ENCODE results near the gene ADCY3.

ADCY3 gene

DNA sequence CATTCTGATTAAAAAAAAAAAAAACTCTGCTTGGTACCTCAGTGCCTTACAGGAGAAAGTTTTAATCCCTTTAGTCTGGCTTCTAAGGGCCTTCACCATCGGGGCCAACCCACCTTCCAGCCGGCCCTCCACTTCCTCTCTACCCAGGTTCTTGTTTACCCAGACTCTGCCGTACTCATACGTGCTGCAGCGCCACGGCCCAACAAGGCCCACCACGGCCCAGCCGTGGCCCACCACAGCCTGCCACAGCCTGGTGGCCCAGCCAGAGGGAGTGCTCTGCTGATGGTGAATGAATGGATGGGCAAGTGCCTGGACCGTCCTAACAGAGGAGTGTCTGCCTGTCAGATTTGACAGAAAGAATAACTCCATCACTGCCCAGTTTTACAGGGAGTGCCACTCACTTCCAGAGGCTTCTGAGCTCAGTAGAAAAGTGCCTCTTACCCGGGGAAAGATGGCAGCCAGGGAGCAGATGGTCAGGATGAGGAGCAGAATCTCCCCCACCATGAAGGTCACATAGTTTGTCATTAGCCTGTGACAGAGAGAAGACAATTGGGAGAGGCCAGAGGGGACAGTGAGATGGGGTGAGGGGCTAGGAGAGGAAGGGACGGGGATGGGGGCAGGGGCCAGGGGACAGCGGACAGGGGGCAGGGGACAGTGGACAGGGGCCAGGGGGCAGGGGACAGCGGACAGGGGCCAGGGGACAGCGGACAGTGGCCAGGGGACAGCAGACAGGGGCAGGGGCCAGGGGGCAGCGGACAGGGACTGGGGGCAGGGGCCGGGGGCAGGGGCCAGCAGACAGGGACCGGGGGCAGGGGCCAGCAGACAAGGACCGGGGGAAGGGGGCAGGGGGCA lies 88.6 kb downstream of the ADCY3 start:
- no peak for DNase-seq (ENCODE audit: low read depth in 2 of 2)

DNA sequence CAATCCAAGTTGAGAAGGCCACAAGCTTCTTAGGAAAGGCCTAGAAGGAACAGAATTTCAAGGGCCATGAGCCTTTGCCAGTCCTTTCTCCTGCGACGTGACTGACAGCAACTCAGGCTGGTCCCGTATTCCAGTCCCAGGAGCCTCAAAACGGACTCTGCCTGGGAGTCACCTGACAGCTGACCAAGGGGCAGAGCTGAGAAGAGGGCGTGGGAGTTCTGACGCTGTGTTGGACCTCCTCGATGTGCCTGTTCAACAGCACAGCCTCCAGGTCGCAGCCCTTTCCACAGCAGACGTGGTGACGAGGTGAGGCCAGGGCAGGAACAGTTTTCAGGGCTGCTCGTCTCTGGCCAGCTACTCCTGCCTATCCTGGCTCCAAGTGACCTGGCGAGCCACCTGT lies 89.3 kb downstream of the ADCY3 start:
- DNase-seq (ENCODE audit: low read depth in 2 of 2): no peak

DNA sequence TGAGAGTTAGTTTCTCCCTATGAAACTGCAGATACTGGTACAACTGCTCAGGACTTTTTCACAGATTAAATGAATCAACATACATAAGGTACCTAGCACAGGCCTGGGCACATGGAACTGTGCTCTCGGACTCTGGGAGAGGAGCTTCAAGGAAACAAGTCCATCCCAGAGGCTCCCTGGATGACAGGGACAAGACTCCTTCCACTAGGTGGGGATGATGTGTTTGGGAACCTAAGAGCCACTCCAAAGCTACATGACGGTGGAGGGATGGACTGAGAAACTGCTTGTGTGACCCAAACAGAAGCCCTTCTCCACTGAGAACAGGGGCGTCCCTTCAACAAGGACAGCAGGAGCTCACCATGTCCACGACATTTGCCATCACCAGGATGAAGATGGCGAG lies 89.7 kb downstream of the ADCY3 start:
- DNase-seq (ENCODE audit: low read depth in 2 of 2): no peak

DNA sequence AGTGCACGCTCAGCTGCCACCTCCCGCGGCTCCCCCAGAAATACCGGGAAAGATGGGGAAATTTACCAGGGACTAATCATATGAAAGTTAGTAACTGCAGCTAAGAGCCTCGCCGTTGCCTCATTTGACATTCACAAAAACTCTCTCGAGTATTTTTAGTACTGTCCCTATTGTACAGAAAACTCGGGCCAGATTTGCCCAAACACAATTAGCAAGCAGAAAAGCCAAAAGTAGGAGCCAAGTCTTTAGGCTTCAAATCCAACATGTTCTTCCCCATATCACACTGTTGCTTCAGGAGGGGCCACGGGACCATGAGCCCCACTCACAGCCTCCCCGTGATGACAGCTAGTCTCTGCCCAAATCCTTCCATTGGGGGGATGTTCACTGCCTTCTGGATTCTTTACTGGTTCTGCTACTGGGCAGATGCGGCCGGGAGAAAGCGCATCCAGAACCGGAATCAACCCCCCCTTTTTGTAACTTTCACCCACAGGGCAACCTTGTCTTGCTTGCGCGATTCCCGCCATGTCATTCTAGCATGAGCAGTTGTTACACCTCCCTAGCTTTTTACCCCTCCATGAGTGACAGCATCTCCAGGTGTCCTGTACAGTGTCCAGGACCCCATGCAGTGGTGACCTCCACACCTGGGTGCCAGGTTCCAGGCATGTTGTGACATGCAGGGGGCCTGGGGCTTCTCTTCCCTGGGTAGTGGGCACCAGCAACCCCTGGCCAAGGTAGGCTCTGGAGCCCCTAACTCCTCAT lies 91.6 kb downstream of the ADCY3 start:
- no peak for DNase-seq (ENCODE audit: low read depth in 2 of 2)

DNA sequence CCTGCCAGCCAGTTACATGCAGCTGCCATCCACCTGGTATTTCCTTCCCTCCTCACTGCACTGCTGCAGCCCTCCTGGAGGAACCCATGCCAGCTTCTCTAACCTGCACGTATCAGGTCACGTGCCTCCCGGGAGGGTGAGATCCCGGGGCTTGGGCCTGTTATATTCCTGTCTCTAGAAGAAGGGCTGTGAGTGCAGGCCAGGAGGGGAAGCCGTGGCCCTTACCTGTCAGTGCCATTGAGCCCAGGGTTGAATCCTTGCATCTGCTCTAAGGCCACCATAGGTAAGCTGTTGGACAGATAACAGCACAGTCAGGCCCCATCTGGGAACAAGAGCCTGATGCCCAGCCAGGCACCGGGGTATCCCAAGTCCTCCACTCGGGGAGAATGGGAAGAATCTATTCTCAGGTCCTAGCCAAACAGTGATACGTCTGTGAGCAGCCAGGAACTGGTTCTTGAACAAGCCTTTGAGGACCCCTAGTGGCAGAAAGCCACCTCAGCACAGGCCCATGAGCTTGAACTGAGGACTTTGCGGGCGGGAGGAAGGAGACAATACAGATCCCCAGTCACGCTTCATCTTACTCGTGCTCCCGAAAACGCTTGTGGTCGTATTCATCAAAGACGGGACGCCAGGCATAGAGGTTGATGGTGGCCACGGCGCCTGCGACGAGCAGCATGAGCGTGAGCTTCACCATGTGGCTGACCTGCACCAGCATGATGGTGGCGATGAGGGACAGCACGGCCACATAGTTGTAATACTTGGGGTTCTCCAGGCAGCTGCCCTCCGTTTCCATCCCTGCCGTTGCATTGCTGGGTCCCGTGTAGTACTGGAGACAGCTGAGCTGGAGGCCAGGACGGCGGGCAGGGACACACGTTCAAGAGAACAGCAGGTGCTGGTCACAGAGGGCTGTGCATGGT lies 92.5 kb downstream of the ADCY3 start:
- DNase-seq (ENCODE audit: low read depth in 2 of 2): peak; percentile 32 to 36

DNA sequence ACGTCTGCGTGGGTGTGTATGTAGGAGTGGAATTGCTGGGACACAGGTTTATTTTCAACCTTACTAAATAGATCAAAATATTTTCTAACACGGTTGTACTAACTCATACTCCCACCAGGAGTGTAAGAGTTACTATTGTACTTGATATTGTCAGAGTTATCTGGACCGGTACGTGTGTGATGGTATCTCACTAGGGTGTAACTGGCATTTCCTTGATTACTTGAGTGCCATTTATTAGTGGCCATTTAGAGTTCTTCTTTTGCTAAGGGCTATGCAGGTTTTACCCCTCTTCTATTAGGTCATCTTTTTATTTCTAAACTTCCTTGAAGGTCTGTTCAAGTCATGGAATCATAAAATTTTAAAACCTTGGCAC lies 93.3 kb downstream of the ADCY3 start:
- DNase-seq (ENCODE audit: low read depth in 2 of 2): no peak

DNA sequence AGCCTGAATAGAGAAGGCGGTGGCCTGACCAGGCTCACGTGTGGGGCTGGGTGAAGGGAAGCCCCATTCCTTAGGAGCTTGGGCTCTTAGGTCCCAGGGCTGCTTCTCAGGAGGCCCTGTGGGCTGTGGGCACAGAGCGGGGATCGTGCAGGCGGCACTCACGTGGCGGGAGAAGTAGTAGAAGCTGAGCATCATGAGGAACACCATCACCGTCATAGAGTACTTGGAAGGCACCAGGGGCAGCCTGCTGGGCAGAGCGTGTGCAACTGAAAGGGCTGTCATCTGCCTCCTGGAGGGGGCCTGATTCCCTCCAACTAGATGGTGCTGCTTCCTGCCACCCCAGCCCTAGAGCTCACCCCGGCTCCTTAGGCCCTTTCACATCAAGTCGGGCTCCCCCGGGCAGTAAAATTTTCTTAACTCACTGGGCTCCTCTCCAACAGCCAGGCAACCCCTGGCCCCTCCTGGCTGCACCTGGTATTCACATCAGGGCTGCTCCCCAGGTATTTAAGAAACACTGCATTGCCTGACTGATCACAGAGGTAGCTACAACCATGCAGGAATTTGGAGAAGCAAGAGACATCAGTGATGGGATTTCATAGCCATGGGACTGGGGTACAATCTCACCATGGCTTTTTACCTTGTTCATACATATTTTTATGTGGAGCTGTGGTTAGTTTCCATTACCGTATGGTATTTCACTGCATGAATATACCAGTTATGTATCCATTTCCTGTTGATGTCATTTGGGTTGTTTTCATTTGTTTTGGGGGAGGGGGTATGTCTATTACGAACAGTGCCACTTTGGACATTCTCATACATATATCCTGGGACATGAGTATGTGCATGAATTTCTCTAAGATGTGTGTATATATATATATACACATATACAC lies 93.9 kb downstream of the ADCY3 start:
- no peak for DNase-seq (ENCODE audit: low read depth in 2 of 2)

DNA sequence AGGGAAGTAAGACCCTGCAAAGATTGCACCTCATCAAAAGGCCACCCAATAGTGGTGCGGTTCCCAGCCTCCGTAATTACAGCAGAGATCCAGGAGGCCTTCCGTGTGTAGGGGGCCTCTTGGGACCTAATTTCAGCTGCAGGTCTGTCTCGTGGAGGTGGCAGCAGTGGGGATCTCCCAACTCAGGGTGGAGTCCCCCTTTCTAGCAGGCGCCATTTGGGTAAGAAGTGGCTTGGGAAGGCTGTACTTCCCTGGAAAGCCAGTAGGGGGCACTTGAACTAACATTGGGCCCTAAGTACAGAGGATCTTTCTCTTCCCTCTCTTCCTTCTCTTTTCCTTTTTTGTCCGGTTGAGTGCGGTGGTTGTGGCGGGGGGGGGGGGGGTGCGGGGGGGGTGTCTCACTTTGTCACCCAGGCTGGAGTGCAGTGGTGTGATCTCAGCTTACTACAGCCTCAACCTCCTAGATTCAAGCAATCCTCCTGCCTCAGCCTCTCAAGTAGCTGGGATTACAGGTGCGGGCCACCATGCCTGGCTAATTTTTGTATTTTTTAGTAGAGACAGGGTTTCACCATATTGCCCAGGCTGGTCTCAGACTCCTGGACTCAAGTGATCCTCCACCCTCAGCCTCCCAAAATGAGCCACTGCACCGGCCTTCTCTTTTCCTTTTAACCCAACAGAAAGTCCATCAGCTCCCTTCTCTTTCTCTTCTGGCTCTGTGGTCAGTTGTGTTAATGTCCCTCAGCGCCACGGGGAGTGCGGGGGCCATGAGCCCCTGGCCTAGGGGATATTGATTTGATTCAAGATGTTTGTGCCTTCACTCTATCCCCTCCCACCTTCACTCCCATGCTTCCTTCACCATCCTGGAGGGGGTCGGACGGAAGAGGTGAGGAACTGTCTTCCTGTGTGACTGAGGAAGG lies 94.8 kb downstream of the ADCY3 start:
- peak in 1 of 2 donors; percentile 8 for DNase-seq (ENCODE audit: low read depth in 2 of 2)

DNA sequence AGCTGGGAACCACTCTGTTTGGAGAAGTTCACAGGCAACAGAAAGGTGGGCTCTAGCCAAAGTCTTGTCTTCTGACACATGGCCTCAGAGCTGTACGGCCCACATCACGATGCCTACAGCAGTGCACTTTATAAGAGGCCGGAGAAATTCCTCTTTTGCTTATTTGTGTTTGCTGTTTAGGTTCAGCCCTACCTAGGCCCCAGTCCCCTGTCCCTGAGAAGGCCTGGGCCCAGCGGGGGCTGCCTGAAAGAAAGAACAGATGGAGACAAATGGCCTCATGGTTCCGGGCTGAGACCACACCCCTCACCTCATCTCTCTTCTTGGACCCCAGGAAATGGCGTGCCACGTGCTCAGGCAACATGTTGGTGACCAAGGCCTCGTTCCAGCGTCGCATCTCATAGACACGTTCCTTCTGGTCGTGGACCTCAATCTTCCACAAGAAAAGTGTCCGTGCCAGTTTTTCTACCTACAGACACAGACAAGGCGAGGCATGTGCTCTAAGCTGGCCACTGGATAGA lies 95.9 kb downstream of the ADCY3 start:
- DNase-seq (ENCODE audit: low read depth in 2 of 2): no peak

DNA sequence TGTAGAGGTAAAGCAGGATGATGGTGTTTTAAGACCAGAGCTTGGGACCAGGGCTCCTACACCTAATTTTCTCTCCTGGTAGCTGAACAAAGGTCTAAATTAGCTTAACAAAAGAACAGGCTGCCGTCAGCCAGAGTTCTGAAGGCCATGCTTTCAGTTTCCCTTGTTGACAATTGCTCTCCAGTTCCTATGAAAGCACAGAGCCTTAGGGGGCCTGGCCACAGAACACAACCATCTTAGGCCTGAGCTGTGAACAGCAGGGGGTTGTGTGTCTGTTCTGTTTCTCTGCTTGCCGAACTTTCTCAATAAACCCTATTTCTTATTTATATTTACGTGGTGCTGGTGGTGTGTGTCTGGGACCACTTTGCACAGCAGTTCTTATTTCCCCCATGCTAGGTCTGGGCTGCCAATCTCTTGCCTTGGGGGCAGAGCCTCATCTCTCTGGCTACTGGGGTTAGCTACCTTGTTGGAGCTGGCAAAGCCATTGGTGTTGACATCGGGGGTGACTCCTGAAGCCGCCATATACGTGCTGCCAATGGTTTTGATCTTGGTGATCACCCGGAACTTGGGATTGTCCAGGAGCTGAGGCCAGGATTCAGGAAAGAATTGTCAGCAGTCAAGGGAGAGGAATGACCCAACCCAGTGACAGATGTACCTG lies 97.9 kb downstream of the ADCY3 start:
- DNase-seq (ENCODE audit: low read depth in 2 of 2): no peak

DNA sequence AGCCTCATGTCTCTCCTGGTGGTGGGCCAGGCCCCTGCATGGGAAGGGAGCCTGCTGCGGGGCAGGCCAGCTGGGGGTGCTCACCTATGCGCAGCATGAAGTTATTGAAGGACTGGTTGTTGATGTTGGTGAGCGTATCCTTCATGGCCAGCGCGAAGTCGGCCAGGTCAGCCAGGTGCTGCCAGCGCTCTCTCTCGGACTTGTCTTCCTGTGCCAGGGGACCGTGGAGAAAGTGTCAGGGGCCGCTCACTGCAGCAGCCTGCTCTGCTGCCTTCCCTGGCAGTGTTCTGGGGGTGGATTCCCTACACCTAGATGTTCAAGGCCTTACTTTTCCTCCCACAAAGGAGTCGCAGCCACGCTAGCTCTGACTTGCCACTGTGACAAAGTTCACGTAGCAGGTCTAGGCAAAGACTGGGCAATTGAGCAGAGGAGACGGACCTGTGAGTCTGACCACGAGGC lies 98.6 kb downstream of the ADCY3 start:
- no peak for DNase-seq (ENCODE audit: low read depth in 2 of 2)

DNA sequence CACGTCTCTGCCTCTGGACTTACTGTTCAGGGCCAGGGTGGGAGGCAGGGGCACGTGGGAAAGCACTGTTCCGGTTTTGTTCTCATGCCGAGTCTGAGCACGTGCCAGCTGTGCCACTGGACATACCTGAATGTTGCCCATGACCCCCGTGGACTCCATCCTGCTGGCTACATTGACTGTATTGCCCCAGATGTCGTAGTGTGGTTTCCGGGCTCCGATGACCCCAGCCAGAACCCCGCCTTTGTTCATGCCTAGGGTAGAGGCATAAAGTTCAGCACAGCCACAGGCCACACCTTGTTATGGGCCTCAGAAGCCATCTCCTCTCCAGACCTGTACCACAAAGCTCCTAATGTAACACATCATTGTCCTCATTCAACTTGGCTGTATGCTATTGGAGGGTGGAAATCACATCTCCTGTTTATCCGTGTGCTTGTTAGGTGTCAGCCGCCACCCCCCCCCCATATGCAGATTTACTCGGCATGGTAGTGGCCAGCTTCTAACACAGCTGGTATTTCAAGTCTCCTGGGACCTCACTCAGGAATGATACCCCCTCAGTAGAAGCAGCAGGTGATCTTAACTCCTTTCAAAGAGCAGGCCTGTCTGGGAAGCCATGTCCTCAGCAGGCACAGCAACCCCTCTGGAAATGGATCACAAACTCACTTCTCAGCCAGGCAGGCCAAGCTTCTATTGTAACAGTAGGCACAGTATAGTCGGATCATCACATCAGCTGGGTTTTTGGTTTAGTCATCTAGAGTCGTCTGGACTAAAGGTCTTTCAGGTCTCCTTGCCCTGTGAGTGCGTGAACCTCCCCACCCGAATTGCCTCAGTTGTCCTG lies 99.2 kb downstream of the ADCY3 start:
- DNase-seq (ENCODE audit: low read depth in 2 of 2): no peak

DNA sequence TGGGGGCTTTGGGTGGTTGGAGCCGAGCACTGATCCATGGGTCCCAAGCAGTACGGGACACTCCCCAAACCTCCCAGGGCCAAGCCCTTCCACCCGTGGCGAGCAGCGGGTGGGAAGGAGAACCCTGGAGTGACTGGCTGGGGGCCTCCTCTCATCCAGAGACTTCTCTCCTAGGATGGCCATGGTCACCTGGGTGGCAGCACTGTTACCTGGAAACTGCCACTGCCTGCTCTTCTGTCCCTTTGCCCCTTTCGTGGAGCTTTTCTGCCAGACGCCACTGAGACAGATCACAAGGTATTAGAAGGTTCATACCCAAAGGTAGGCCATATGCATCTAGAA lies 99.9 kb downstream of the ADCY3 start:
- no peak for DNase-seq (ENCODE audit: low read depth in 2 of 2)

DNA sequence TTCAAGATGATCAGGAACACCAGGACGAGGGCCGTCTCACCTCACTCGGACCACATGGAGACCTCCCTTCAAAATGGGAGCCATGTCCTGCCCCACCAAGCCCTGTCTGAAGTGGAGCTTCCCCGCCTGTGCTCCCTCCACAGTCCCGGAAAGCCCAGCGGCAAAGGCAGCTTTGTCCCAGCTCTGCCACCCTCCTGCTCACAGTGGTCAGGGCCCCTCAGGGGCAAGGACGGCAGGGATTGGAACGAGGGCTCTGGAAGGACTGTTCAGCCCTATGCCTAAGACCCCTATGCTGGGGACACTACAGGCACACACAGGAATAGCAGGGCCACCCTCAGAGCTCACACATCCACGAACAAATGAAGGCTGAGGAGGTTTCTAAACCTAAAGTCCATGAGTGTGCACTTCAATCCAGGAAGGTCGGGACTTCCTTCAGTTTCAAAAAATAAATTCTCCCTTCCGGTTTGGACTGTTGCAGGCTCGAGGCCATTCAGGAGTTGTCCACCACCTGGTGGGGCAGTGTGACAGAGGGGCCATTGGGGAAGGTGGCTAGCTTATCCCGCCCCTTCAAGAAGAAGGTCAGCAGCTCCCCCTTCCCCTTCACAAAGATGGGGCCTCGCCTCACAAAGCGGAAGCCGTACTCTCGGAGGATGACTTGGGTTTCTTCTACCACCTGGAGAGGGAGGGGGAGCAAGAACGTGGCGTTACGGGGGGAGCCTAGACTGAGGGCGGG lies 100.4 kb downstream of the ADCY3 start:
- DNase-seq (ENCODE audit: low read depth in 2 of 2): no peak

DNA sequence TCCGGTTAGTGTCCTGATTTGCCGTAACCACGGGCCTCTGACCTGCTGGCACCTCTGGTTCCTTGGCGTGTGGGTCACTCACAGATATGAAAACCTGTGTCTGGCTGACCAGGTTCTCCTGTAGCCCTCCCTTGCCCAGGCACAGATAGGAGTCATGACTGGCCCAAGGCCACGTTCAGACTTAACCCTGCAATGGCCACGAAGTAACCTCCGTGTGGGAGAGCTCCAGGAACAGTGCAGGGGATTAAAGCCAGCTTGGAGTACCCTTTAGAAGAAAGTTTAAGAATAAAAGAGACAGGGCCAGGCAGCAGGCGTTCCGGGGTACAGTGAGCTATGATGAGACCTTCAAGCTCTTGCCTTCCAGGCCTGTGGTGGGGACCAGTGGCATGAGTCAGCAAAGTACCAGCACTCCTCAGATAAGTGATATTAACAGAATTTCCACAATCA lies 101.3 kb downstream of the ADCY3 start:
- no peak for DNase-seq (ENCODE audit: low read depth in 2 of 2)

DNA sequence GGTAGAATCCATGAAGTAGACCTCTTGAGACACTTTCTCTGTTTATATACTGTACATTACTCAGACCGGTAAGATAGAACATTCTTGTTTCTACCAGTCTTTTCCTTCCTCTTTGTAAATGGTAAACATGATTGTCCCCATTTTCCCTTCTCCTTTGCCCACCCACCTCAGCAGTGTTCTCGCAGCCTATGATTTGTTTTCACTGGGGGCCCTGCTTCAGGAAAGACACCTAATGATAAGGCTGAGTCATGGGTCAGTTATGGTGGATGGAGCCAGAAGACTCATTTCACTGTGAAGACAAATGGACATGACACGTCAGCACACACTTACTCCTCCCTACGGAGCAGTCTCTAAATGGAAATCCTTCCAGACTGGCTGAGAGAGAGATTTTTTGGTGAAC lies 103.2 kb downstream of the ADCY3 start:
- DNase-seq (ENCODE audit: low read depth in 2 of 2): no peak

DNA sequence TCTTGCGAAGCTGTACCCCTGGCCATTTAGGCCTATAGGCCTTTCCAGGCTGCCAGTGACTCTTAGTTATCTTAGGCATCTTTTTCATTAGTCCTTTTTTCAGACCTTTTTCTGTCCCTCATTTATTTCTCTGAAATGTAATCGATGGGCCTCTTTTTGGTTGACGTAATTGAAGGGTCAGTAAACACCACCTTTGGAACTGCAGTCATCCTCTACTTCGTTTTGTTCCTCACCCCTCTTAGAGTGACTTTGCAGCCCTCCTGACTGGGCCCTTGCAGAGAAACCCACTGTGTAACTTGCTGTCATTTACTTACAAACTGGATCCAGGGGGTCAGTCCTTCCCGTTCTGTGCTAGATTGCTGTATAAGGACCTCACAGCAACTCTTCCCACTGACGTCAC lies 103.6 kb downstream of the ADCY3 start:
- DNase-seq (ENCODE audit: low read depth in 2 of 2): no peak

DNA sequence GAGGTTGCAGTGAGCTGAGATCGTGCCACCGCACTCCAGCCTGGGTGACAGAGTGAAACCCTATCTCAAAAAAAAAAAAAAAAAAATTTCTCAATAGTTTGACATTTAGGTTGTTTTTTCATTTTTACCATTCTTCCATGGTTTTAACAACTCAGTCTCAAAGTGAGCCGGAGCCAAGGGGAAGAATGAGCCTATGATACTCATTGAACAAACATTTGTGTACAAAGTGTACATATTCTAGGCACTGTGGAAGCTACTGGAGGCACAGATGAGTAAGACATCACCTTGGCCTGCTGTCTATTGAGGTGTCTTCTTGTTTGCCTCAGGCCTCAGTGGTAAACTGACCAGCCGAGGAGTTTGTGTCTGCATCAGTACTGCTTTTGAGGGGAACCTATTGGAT lies 104.9 kb downstream of the ADCY3 start:
- no peak for DNase-seq (ENCODE audit: low read depth in 2 of 2)
